ENCODE data around the gene FOXD2. TPM values are rescaled to one million over a fixed set of nuclear protein-coding genes. Genes with fewer than 3 reads are reported as not detected.

FOXD2 gene
- total RNA-seq, 1 experiment from 2014 or later = 0.17 TPM

- DNase-seq (ENCODE audit: low spot score) = no peak
- H3K4me3 ChIP-seq (ENCODE audit: low read depth, low read length, poor library complexity, severe bottlenecking) = no peak overlapping the region
- no peak overlapping the region for H3K27ac ChIP-seq (ENCODE audit: low read depth, low read length, poor library complexity, severe bottlenecking)
- no peaks in the 10 kb centered on the region for H3K36me3 ChIP-seq (ENCODE audit: insufficient read depth, low read length, poor library complexity, severe bottlenecking)
- H3K4me1 ChIP-seq (ENCODE audit: insufficient read depth, low read length, poor library complexity, severe bottlenecking) = no peaks in the 10 kb centered on the region
- H3K27me3 ChIP-seq (replicated peaks; ENCODE audit: insufficient read depth, low read depth, low read length, poor library complexity) = peaks cover 21% of the 10 kb centered on the region
- ChIA-PET POLR2A (ENCODE audit: low non-redundant PET) (no interaction called here), CTCF (no interaction called here)
- intact Hi-C loops (cut with micrococcal nuclease; ENCODE audit: unreplicated experiment) = no loop called here
- BruUV-seq (replicated peaks) = no TSS peak
- H3K9me3 ChIP-seq (ENCODE audit: low read depth, low read length, poor library complexity, severe bottlenecking) = no peaks in the 10 kb centered on the region
- TF ChIP-seq CTCF (conservative IDR thresholded peaks at IDR 0.05; ENCODE audit: low read depth, low read length) (no peak), EZH2 (IDR thresholded peaks at IDR 0.05; ENCODE audit: borderline replicate concordance, low read depth, low read length, poor library complexity, severe bottlenecking) (no peak)
Observed at GRCh38 chr1:47401761-47402160, 36.1 kb upstream of the FOXD2 start.

- intact Hi-C loops (cut with micrococcal nuclease; ENCODE audit: unreplicated experiment) = no loop called here
- TF ChIP-seq CTCF (conservative IDR thresholded peaks at IDR 0.05; ENCODE audit: low read depth, low read length) (no peak), EZH2 (IDR thresholded peaks at IDR 0.05; ENCODE audit: borderline replicate concordance, low read depth, low read length, poor library complexity, severe bottlenecking) (no peak)
- DNase-seq (ENCODE audit: low spot score) = no peak
- POLR2A ChIA-PET (ENCODE audit: low non-redundant PET) = no interaction called here
- no peaks in the 10 kb centered on the region for H3K9me3 ChIP-seq (ENCODE audit: low read depth, low read length, poor library complexity, severe bottlenecking)
- H3K4me3 ChIP-seq (ENCODE audit: low read depth, low read length, poor library complexity, severe bottlenecking) = no peak overlapping the region
- BruUV-seq (replicated peaks) = no TSS peak
- no peaks in the 10 kb centered on the region for H3K36me3 ChIP-seq (ENCODE audit: insufficient read depth, low read length, poor library complexity, severe bottlenecking)
- CTCF ChIA-PET = no interaction called here
- H3K27me3 ChIP-seq (replicated peaks; ENCODE audit: insufficient read depth, low read depth, low read length, poor library complexity) = peaks cover 21% of the 10 kb centered on the region
- no peaks in the 10 kb centered on the region for H3K4me1 ChIP-seq (ENCODE audit: insufficient read depth, low read length, poor library complexity, severe bottlenecking)
- no peak overlapping the region for H3K27ac ChIP-seq (ENCODE audit: low read depth, low read length, poor library complexity, severe bottlenecking)
Observed at GRCh38 chr1:47402591-47402990, 35.3 kb upstream of the FOXD2 start.

DNA sequence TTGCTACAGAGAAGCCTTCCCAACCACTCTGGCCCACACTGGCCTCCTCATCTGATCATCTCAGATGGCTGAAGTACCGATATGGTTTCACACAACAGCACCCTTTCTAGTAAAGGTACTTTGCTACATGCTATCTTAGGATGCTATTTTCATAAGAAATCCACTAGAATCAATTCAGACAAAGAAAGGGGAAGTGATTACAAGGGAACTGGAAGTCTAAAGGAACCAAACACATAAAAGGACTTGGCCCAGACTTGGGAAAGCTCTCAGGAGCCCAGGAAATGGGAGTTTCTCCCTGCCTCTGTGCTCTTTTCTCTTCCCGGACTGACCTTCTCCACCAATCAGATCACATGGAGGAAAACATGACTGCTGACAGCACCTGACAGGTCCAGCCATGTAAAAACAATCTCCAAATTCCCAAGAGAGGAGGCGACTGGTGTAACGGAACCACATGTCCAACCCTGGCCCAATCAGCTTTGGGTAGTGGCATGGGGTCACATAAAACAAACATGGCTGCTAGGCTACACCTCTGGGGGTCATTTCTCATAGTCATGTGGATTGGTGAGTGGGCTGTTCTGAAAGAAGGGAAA lies 34.4 kb upstream of the FOXD2 start:
- ChIA-PET POLR2A (ENCODE audit: low non-redundant PET) (no interaction called here), CTCF (no interaction called here)
- BruUV-seq (replicated peaks) = no TSS peak

More for the DNA sequence above, 34.4 kb upstream of the FOXD2 start:
- H3K4me3 ChIP-seq (ENCODE audit: low read depth, low read length, poor library complexity, severe bottlenecking) = no peak overlapping the region
- H3K9me3 ChIP-seq (ENCODE audit: low read depth, low read length, poor library complexity, severe bottlenecking) = no peaks in the 10 kb centered on the region
- H3K27me3 ChIP-seq (replicated peaks; ENCODE audit: insufficient read depth, low read depth, low read length, poor library complexity) = peaks cover 21% of the 10 kb centered on the region
- no peak for TF ChIP-seq EZH2 (IDR thresholded peaks at IDR 0.05; ENCODE audit: borderline replicate concordance, low read depth, low read length, poor library complexity, severe bottlenecking)
- no peak for TF ChIP-seq CTCF (conservative IDR thresholded peaks at IDR 0.05; ENCODE audit: low read depth, low read length)
- intact Hi-C loops (cut with micrococcal nuclease; ENCODE audit: unreplicated experiment) = no loop called here
- no peak overlapping the region for H3K27ac ChIP-seq (ENCODE audit: low read depth, low read length, poor library complexity, severe bottlenecking)
- DNase-seq (ENCODE audit: low spot score) = no peak
- H3K4me1 ChIP-seq (ENCODE audit: insufficient read depth, low read length, poor library complexity, severe bottlenecking) = no peaks in the 10 kb centered on the region
- H3K36me3 ChIP-seq (ENCODE audit: insufficient read depth, low read length, poor library complexity, severe bottlenecking) = no peaks in the 10 kb centered on the region
